Colonic mucosa (tissue), 4 donors: Measurements from ENCODE around the gene ATG7. TPM values are rescaled to one million over a fixed set of nuclear protein-coding genes. Genes with fewer than 3 reads are reported as not detected.
"Not testable (repeated sequence)": the region's sequence is repeated elsewhere in the genome, so short reads cannot be mapped to it uniquely, and the experiment has no call there.

Source experiments
- DNase-seq: peaks from one replicate; pipeline ENCODE4 v3.0.0-alpha.2; 2020
- H3K27ac ChIP-seq: fragments of 200-600 bp; one replicate; pipeline ENCODE4 v1.8.0; 2021
- H3K27me3 ChIP-seq: fragments of 200-600 bp; one replicate; pipeline ENCODE4 v1.8.0; 2021
- H3K36me3 ChIP-seq: fragments of 200-600 bp; one replicate; pipeline ENCODE4 v1.8.0; 2021
- H3K4me1 ChIP-seq: fragments of 200-600 bp; one replicate; pipeline ENCODE4 v1.8.0; 2021; ENCODE audit warnings: mild to moderate bottlenecking
- H3K4me3 ChIP-seq: fragments of 200-600 bp; one replicate; pipeline ENCODE4 v1.8.0; 2021
- H3K9ac ChIP-seq, 2 donors: one replicate each; pipeline ENCODE4 v1.7.0; 2013; ENCODE audit warnings: control low read depth in 2 of 2, low read depth in 2 of 2, low read length in 2 of 2
- H3K9me3 ChIP-seq: fragments of 200-600 bp; one replicate; pipeline ENCODE4 v1.8.0; 2021
- intact Hi-C: fragments of 100-400 bp; cut with DNase I; formaldehyde crosslinking; loops from one replicate; pipeline ENCODE4 v1.14.1; 2022
- total RNA-seq, 2 donors: library from RNA; stranded (reverse); fragmentation: NEBNext Ultra II Directional in 1 of 2; extraction: Animal tissue kit (Norgen Biotek cat#: 25700) in 1 of 2; gene quantifications; one replicate each; pipeline ENCODE4 v1.2.1, GENCODE V29; 2021
- TF ChIP-seq, protein P1 (sequence below): fragments of 200-600 bp; IDR thresholded peaks from one replicate; pipeline ENCODE4 v1.8.0; 2022; ENCODE audit warnings: antibody characterized with exemption, mild to moderate bottlenecking
- donor health status: healthy.
- donor health status: DM: no; HTN: no; CAD: no.
- donor health status: DM: no; HTN: no; CAD: no.

The ATG7 gene
- total RNA-seq, 2 donors from 2014 or later: 31.9 to 32.0 TPM

- Histone ChIP-seq H3K9ac (no peak overlapping the region), H3K27ac (no peak overlapping the region), H3K4me1 (no peaks in the 10 kb centered on the region), H3K27me3 (no peaks in the 10 kb centered on the region), H3K36me3 (no peaks in the 10 kb centered on the region), H3K9me3 (no peaks in the 10 kb centered on the region), H3K4me3 (no peak overlapping the region)
- no peak for DNase-seq
- TF ChIP-seq, protein P1, sequence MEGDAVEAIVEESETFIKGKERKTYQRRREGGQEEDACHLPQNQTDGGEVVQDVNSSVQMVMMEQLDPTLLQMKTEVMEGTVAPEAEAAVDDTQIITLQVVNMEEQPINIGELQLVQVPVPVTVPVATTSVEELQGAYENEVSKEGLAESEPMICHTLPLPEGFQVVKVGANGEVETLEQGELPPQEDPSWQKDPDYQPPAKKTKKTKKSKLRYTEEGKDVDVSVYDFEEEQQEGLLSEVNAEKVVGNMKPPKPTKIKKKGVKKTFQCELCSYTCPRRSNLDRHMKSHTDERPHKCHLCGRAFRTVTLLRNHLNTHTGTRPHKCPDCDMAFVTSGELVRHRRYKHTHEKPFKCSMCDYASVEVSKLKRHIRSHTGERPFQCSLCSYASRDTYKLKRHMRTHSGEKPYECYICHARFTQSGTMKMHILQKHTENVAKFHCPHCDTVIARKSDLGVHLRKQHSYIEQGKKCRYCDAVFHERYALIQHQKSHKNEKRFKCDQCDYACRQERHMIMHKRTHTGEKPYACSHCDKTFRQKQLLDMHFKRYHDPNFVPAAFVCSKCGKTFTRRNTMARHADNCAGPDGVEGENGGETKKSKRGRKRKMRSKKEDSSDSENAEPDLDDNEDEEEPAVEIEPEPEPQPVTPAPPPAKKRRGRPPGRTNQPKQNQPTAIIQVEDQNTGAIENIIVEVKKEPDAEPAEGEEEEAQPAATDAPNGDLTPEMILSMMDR: no peak
- intact Hi-C loops: no loop called here
Observed at GRCh38 chr3:11400213-11400612, 128.0 kb downstream of the ATG7 start.

DNA sequence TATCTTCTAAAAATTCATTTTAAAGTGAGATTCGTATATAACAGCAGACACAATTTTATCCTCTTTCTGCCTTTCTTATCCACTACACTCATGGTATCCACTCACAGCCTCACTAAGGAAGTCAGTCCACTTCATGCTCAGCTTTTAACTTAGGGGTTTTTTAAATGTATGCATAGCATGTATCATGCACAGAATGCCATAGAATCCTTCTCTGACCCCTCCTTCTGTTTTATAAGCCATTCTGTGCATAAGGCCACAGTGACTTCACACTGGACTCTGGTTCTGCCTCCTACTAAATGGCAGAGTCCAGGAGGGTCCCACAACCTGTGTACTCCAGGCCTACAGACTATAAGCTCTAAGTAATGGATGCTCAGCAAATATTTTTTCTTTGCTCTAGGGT, 129.2 kb downstream of the ATG7 start:
- no peak overlapping the region for H3K4me3 ChIP-seq
- intact Hi-C loops: no loop called here
- H3K9me3 ChIP-seq: no peaks in the 10 kb centered on the region
- no peaks in the 10 kb centered on the region for H3K36me3 ChIP-seq
- DNase-seq: no peak
- TF ChIP-seq, protein P1: no peak
- no peaks in the 10 kb centered on the region for H3K27me3 ChIP-seq
- no peaks in the 10 kb centered on the region for H3K4me1 ChIP-seq
- H3K27ac ChIP-seq: no peak overlapping the region
- no peak overlapping the region for H3K9ac ChIP-seq

GRCh38 chr3:11405323-11405722, 133.1 kb downstream of the ATG7 start:
- Histone ChIP-seq H3K4me3 (no peak overlapping the region), H3K9ac (no peak overlapping the region), H3K4me1 (no peaks in the 10 kb centered on the region), H3K27me3 (no peaks in the 10 kb centered on the region), H3K36me3 (no peaks in the 10 kb centered on the region), H3K9me3 (no peaks in the 10 kb centered on the region), H3K27ac (no peak overlapping the region)
- intact Hi-C loops: no loop called here
- no peak for DNase-seq
- TF ChIP-seq, protein P1: no peak

GRCh38 chr3:11407644-11408043, 135.4 kb downstream of the ATG7 start:
- H3K4me3 ChIP-seq: no peak overlapping the region
- TF ChIP-seq, protein P1: no peak
- no peaks in the 10 kb centered on the region for H3K4me1 ChIP-seq
- intact Hi-C loops: no loop called here
- H3K27ac ChIP-seq: no peak overlapping the region
- no peaks in the 10 kb centered on the region for H3K36me3 ChIP-seq
- H3K27me3 ChIP-seq: no peaks in the 10 kb centered on the region
- H3K9me3 ChIP-seq: no peaks in the 10 kb centered on the region
- no peak for DNase-seq
- no peak overlapping the region for H3K9ac ChIP-seq

DNA sequence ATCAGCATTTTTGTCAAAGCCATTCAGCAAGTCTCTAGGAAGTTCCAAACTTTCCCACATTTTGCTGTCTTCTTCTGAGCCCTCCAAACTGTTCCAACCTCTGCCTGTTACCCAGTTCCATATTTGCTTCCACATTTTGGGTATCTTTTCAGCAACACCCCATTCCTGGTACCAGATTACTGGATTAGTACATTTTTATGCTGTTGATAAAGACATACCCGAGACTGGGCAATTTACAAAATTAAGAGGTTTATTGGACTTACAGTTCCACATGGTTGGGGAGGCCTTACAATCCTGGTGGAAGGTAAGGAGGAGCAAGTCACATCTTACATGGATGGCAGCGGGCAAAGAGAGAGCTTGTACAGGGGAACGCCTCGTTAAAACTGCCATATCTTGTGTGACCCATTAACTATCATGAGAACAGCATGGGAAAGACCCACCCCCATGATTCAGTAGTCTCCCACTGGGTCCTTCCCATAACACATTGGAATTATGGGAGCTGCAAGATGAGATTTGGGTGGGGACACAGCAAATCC, 136.2 kb downstream of the ATG7 start:
- H3K27ac ChIP-seq, H3K27me3 ChIP-seq, H3K4me3 ChIP-seq, H3K9ac ChIP-seq, DNase-seq, intact Hi-C loops, H3K4me1 ChIP-seq, H3K36me3 ChIP-seq, H3K9me3 ChIP-seq: not testable (repeated sequence)

DNA sequence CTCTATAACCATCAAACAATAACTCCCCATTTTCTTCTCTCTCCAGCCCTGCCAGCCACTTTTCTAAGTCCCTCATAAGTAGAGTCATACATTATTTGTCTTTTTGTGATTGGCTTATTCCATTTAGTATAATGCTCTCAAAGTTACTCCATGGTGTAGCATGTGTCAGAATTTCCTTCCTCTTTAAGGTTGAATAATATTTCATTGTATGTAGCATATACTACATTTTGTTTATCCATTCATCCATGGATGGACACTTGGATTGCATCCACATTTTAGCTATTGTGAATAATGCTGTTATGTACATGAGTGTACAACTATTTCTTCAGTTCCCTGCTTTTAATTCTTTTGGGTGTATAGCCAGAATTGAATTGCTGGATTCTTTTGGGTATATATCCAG, 138.4 kb downstream of the ATG7 start:
- Histone ChIP-seq H3K36me3 (no peaks in the 10 kb centered on the region), H3K9me3 (no peaks in the 10 kb centered on the region), H3K9ac (no peak overlapping the region), H3K4me1 (no peaks in the 10 kb centered on the region), H3K4me3 (no peak overlapping the region), H3K27me3 (no peaks in the 10 kb centered on the region), H3K27ac (no peak overlapping the region)
- TF ChIP-seq, protein P1: no peak
- intact Hi-C loops: no loop called here
- no peak for DNase-seq
